Renal cortex interstitium (tissue), 11 donors: ENCODE data around the gene CFDP1. TPM values are rescaled to one million over a fixed set of nuclear protein-coding genes. Genes with fewer than 3 reads are reported as not detected.
"Not testable (repeated sequence)": the region's sequence is repeated elsewhere in the genome, so short reads cannot be mapped to it uniquely, and the experiment has no call there.

Source experiments
- DNase-seq, 11 donors: peaks; one replicate each; pipeline ENCODE4 v3.0.0-alpha.2; 2013; ENCODE audit warnings: low read depth in 9 of 11, low spot score in 4 of 11; ENCODE audit errors: extremely low read depth in 1 of 11
- polyA plus RNA-seq, 3 donors: library from polyadenylated mRNA; unstranded; fragments of 120-200 nt; gene quantifications; one replicate each; pipeline ENCODE4 v1.2.1, GENCODE V29; 2013; ENCODE audit not compliant: insufficient read length in 3 of 3

The CFDP1 gene
- polyA plus RNA-seq, 3 donors, result 156 to 197 (median 173) TPM

- peak; percentile 96 to 99 (median 98) for DNase-seq
Observed at GRCh38 chr16:75464122-75464918, 31.0 kb upstream of the CFDP1 start, which contains the start of gene TMEM170A. Gene TMEM170A (minus strand): TSS chr16:75464689. CDS start chr16:75464600, 89 bp downstream.

GRCh38 chr16:75463389-75464121, 30.3 kb upstream of the CFDP1 start:
- DNase-seq, result peak in 4 of 11 donors; percentile 28 to 47 (median 32)

- DNase-seq, result no peak
Observed at GRCh38 chr16:75462806-75463205, 29.5 kb upstream of the CFDP1 start.

DNA sequence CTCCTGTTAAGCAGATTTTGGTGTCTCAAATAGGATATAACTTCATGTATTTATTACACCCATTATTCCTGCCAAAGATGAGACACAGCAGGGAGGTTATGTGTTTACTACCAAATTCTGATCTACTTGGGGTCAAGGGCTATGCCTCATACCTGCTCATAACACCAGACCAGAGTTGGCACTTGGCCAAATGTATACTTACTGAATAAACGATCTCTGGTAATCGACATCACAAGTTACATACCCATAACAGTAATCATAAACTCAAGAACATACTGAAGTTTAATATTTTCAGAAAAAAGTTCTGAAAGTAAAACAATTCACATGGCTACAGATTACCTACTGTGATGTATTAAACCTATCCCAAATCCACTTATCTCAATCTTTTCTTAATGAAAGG, 28.3 kb upstream of the CFDP1 start:
- no peak for DNase-seq

- no peak for DNase-seq
Observed at GRCh38 chr16:75460446-75460845, 27.1 kb upstream of the CFDP1 start.

DNA sequence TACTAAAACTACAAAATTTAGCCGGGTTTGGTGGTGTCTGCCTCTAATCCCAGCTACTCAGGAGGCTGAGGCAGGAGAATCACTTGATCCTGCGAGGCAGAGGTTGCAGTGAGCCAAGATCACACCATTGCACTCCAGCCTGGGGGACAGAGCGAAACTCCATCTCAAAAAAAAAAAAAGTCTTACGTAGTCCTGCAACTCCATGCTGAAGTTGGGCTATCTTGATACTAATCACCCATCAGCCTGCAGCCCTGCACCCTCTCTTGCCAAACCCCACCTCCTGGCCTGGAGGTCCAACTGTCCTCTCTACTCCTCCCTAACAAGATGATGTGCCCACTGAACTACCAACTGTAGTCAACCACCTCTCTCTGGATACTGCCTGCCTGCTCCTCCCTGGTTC, 26.4 kb upstream of the CFDP1 start:
- no peak for DNase-seq

DNA sequence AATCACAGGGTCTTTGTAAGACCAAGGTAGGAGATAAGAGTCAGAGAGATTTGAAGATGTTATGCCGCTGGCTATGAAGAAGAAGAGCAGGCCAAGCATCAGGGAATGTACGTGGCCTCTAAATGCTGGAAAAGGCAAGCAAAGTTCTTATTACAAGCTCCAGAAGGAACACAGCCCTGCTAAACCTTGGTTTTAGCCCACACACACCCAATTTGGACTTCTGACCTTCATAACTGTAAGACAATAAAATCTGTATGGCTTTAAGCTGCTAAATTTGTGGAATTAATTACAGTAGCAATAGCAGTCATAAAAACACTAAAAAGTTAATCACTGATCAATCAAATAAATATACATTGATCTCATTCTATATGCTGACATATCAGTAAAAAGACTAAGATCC, 25.1 kb upstream of the CFDP1 start:
- DNase-seq, result no peak

- no peak for DNase-seq
Observed at GRCh38 chr16:75458029-75458428, 24.7 kb upstream of the CFDP1 start.

GRCh38 chr16:75457485-75458021, 24.2 kb upstream of the CFDP1 start:
- no peak for DNase-seq

GRCh38 chr16:75456971-75457370, 23.7 kb upstream of the CFDP1 start:
- DNase-seq, result no peak

- DNase-seq, result not testable (repeated sequence)
Observed at GRCh38 chr16:75456486-75456885, 23.2 kb upstream of the CFDP1 start.

DNA sequence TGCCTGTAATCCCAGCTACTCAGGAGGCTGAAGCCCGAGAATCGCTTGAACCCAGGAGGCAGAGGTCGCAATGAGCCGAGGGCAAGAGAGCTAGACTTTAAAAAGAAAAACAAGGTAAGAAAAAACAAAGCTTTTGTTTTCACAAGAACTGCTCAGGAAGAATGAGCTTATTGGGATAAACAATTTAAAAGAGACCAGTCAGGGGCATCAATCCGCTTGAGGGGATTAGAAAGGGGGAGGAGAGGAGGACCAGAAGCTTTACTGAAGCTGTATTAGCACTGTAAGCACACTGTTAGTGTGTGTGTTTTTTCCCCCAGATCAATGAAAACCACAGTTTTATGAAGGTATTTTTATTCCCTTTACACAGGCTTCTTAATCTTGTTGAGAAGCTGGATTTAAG, 22.4 kb upstream of the CFDP1 start:
- DNase-seq, result no peak

- no peak for DNase-seq
Observed at GRCh38 chr16:75452464-75453190, 19.3 kb upstream of the CFDP1 start.

DNA sequence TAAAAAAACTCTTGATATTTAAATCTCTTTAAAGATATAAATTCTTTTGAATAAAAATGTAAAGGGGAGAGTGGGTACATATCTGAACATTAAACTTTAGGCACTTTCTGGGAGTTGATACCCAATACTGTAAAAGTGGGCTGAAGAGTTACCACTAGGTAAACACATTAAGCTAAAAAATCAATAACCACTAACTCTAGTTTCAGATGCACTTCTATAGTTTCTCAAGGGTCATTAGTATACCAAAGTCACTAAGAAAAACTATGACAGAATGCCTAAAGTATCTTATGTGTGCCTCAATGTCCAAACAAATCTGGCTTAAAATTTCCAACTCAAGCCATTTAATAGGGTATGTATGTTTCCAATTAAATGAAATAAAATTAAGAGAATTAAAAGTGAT, 13.1 kb upstream of the CFDP1 start:
- no peak for DNase-seq

- DNase-seq, result no peak
Observed at GRCh38 chr16:75445298-75445697, 12.0 kb upstream of the CFDP1 start.

DNA sequence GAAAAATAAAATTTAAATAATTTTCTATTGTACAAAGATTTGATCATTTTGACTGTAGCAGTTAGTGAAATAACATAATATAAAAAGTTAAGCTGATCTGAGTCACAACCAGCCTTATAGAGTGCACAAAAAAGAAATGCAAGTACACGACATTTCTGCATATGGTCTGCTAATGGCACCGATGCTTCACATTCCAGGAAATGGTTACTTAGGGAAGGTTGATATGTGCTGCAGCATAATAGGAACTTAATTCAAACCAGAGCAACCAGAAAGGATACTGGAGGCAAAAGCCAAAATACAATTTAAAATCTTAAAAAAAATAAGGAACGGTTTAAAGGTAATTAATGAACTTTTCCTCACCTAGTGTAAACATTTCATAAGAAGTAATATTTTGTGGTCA, 10.0 kb upstream of the CFDP1 start:
- DNase-seq, result no peak

GRCh38 chr16:75433732-75434413, 570 bp upstream of the CFDP1 start:
- DNase-seq, result peak; percentile 69 to 91 (median 84)

GRCh38 chr16:75429621-75430403, 3.5 kb downstream of the CFDP1 start:
- no peak for DNase-seq
